Activated T-cell treated with anti-CD3 and anti-CD28 coated beads, Interleukin-2, amount 50 U/mL, for 24 hours (primary cell): ENCODE data around the gene ATP4B.

ENCODE experiments used
- DNase-seq: peaks from one replicate; pipeline ENCODE4 v3.0.0-alpha.2; 2020
- H3K27ac Mint-ChIP-seq: 2 replicates; pipeline ENCODE4 v1.8.0; 2020; ENCODE audit warnings: mild to moderate bottlenecking, mixed read lengths
- H3K27me3 Mint-ChIP-seq: 2 replicates; pipeline ENCODE4 v1.8.0; 2020; ENCODE audit warnings: mixed read lengths
- H3K36me3 Mint-ChIP-seq: 2 replicates; pipeline ENCODE4 v1.8.0; 2020; ENCODE audit warnings: low read depth, mixed read lengths
- H3K4me1 Mint-ChIP-seq: 2 replicates; pipeline ENCODE4 v1.8.0; 2020; ENCODE audit warnings: low read depth, mixed read lengths
- H3K4me3 Mint-ChIP-seq: 2 replicates; pipeline ENCODE4 v1.8.0; 2020; ENCODE audit warnings: mild to moderate bottlenecking, moderate library complexity, mixed read lengths
- H3K9me3 Mint-ChIP-seq: 2 replicates; pipeline ENCODE4 v1.8.0; 2020; ENCODE audit warnings: mixed read lengths

ATP4B gene

GRCh38 chr13:113652404-113653263 lies 5.4 kb downstream of the ATP4B start:
- no peaks in the 10 kb centered on the region for H3K9me3 Mint-ChIP-seq
- H3K27ac Mint-ChIP-seq: no peak overlapping the region
- peaks cover 10% of the 10 kb centered on the region for H3K4me1 Mint-ChIP-seq
- peak; percentile 27 for DNase-seq
- peaks cover 3% of the 10 kb centered on the region for H3K36me3 Mint-ChIP-seq
- H3K27me3 Mint-ChIP-seq: no peaks in the 10 kb centered on the region
- H3K4me3 Mint-ChIP-seq: no peak overlapping the region

GRCh38 chr13:113651511-113652403 lies 6.2 kb downstream of the ATP4B start:
- Mint-ChIP-seq H3K4me1 (peaks cover 14% of the 10 kb centered on the region), H3K36me3 (peaks cover 3% of the 10 kb centered on the region), H3K27ac (no peak overlapping the region), H3K9me3 (no peaks in the 10 kb centered on the region), H3K4me3 (no peak overlapping the region), H3K27me3 (no peaks in the 10 kb centered on the region)
- DNase-seq: peak; percentile 24

- peaks cover 23% of the 10 kb centered on the region for H3K4me1 Mint-ChIP-seq
- no peak overlapping the region for H3K4me3 Mint-ChIP-seq
Observed at GRCh38 chr13:113650731-113651148, 7.3 kb downstream of the ATP4B start.

GRCh38 chr13:113650275-113650674 lies 7.7 kb downstream of the ATP4B start:
- H3K9me3 Mint-ChIP-seq: no peaks in the 10 kb centered on the region
- H3K36me3 Mint-ChIP-seq: peaks cover 3% of the 10 kb centered on the region
- DNase-seq: no peak
- peaks cover 25% of the 10 kb centered on the region for H3K4me1 Mint-ChIP-seq
- no peak overlapping the region for H3K4me3 Mint-ChIP-seq
- no peak overlapping the region for H3K27ac Mint-ChIP-seq
- no peaks in the 10 kb centered on the region for H3K27me3 Mint-ChIP-seq

More at GRCh38 chr13:113650731-113651148, 7.3 kb downstream of the ATP4B start:
- Mint-ChIP-seq H3K36me3 (peaks cover 3% of the 10 kb centered on the region), H3K9me3 (no peaks in the 10 kb centered on the region), H3K27me3 (no peaks in the 10 kb centered on the region), H3K27ac (no peak overlapping the region)
- no peak for DNase-seq

- Mint-ChIP-seq H3K27me3 (no peaks in the 10 kb centered on the region), H3K36me3 (peaks cover 3% of the 10 kb centered on the region), H3K9me3 (no peaks in the 10 kb centered on the region), H3K27ac (no peak overlapping the region), H3K4me1 (peaks cover 30% of the 10 kb centered on the region), H3K4me3 (no peak overlapping the region)
- peak; percentile 18 for DNase-seq
Observed at GRCh38 chr13:113649212-113649611, 8.8 kb downstream of the ATP4B start.

- Mint-ChIP-seq H3K4me1 (peaks cover 22% of the 10 kb centered on the region), H3K36me3 (peaks cover 9% of the 10 kb centered on the region), H3K27me3 (no peaks in the 10 kb centered on the region), H3K9me3 (no peaks in the 10 kb centered on the region), H3K27ac (no peak overlapping the region), H3K4me3 (no peak overlapping the region)
- peak; percentile 22 for DNase-seq
Observed at GRCh38 chr13:113648216-113648610, 9.8 kb downstream of the ATP4B start.

- Mint-ChIP-seq H3K27me3 (no peaks in the 10 kb centered on the region), H3K4me1 (peaks cover 21% of the 10 kb centered on the region), H3K36me3 (peaks cover 10% of the 10 kb centered on the region), H3K27ac (peak overlapping the region; percentile 20), H3K4me3 (no peak overlapping the region), H3K9me3 (no peaks in the 10 kb centered on the region)
- DNase-seq: peak; percentile 21
Observed at GRCh38 chr13:113647351-113648215, 10.4 kb downstream of the ATP4B start.

GRCh38 chr13:113646921-113647340 lies 11.1 kb downstream of the ATP4B start:
- Mint-ChIP-seq H3K27ac (peak overlapping the region; percentile 10), H3K4me1 (peaks cover 21% of the 10 kb centered on the region), H3K36me3 (peaks cover 17% of the 10 kb centered on the region), H3K9me3 (no peaks in the 10 kb centered on the region), H3K4me3 (no peak overlapping the region), H3K27me3 (no peaks in the 10 kb centered on the region)
- DNase-seq: peak; percentile 32

- Mint-ChIP-seq H3K27ac (no peak overlapping the region), H3K36me3 (peaks cover 22% of the 10 kb centered on the region), H3K4me1 (peaks cover 21% of the 10 kb centered on the region), H3K27me3 (no peaks in the 10 kb centered on the region), H3K9me3 (no peaks in the 10 kb centered on the region), H3K4me3 (no peak overlapping the region)
- DNase-seq: peak; percentile 26
Observed at GRCh38 chr13:113646376-113646775, 11.6 kb downstream of the ATP4B start.

GRCh38 chr13:113645329-113645728 lies 12.7 kb downstream of the ATP4B start:
- H3K27me3 Mint-ChIP-seq: no peaks in the 10 kb centered on the region
- peaks cover 21% of the 10 kb centered on the region for H3K4me1 Mint-ChIP-seq
- DNase-seq: no peak
- no peaks in the 10 kb centered on the region for H3K9me3 Mint-ChIP-seq
- no peak overlapping the region for H3K27ac Mint-ChIP-seq
- no peak overlapping the region for H3K4me3 Mint-ChIP-seq
- H3K36me3 Mint-ChIP-seq: peaks cover 30% of the 10 kb centered on the region

GRCh38 chr13:113644800-113645199 lies 13.2 kb downstream of the ATP4B start:
- Mint-ChIP-seq H3K4me1 (peaks cover 21% of the 10 kb centered on the region), H3K4me3 (no peak overlapping the region)

GRCh38 chr13:113643593-113643992 lies 14.4 kb downstream of the ATP4B start:
- H3K4me3 Mint-ChIP-seq: no peak overlapping the region
- DNase-seq: no peak
- H3K27me3 Mint-ChIP-seq: no peaks in the 10 kb centered on the region
- peaks cover 21% of the 10 kb centered on the region for H3K4me1 Mint-ChIP-seq
- no peak overlapping the region for H3K27ac Mint-ChIP-seq
- H3K36me3 Mint-ChIP-seq: peaks cover 46% of the 10 kb centered on the region
- no peaks in the 10 kb centered on the region for H3K9me3 Mint-ChIP-seq

More at GRCh38 chr13:113644800-113645199, 13.2 kb downstream of the ATP4B start:
- Mint-ChIP-seq H3K36me3 (peaks cover 35% of the 10 kb centered on the region), H3K27ac (no peak overlapping the region), H3K9me3 (no peaks in the 10 kb centered on the region), H3K27me3 (no peaks in the 10 kb centered on the region)
- no peak for DNase-seq

GRCh38 chr13:113642563-113642962 lies 15.4 kb downstream of the ATP4B start:
- Mint-ChIP-seq H3K27ac (no peak overlapping the region), H3K9me3 (no peaks in the 10 kb centered on the region), H3K27me3 (no peaks in the 10 kb centered on the region), H3K4me3 (no peak overlapping the region), H3K36me3 (peaks cover 52% of the 10 kb centered on the region), H3K4me1 (peaks cover 21% of the 10 kb centered on the region)
- no peak for DNase-seq

GRCh38 chr13:113641426-113641825 lies 16.6 kb downstream of the ATP4B start:
- DNase-seq: no peak
- H3K36me3 Mint-ChIP-seq: peaks cover 64% of the 10 kb centered on the region
- peaks cover 13% of the 10 kb centered on the region for H3K4me1 Mint-ChIP-seq
- H3K4me3 Mint-ChIP-seq: no peak overlapping the region
- H3K9me3 Mint-ChIP-seq: no peaks in the 10 kb centered on the region
- H3K27me3 Mint-ChIP-seq: no peaks in the 10 kb centered on the region
- H3K27ac Mint-ChIP-seq: no peak overlapping the region
